Measurements from ENCODE around the gene TMPRSS13.

Gene TMPRSS13

GRCh38 chr11:117915672-117916235 lies 13.4 kb downstream of the TMPRSS13 start:
- Histone ChIP-seq H3K4me1 (ENCODE audit: insufficient read depth, low read length) (peaks cover 4% of the 10 kb centered on the region; the same call in 1 of the 2 replicates), H3K36me3 (ENCODE audit: insufficient read depth, low read length) (no peaks in the 10 kb centered on the region), H3K9me3 (ENCODE audit: control insufficient read depth, insufficient read depth, low read length) (no peaks in the 10 kb centered on the region), H3K9ac (ENCODE audit: low read depth, low read length) (no peak overlapping the region)

GRCh38 chr11:117914991-117915618 lies 14.1 kb downstream of the TMPRSS13 start:
- Histone ChIP-seq H3K9me3 (ENCODE audit: control insufficient read depth, insufficient read depth, low read length) (no peaks in the 10 kb centered on the region), H3K36me3 (ENCODE audit: insufficient read depth, low read length) (no peaks in the 10 kb centered on the region), H3K9ac (ENCODE audit: low read depth, low read length) (no peak overlapping the region), H3K4me1 (ENCODE audit: insufficient read depth, low read length) (peaks cover 4% of the 10 kb centered on the region; the same call in 1 of the 2 replicates)

DNA sequence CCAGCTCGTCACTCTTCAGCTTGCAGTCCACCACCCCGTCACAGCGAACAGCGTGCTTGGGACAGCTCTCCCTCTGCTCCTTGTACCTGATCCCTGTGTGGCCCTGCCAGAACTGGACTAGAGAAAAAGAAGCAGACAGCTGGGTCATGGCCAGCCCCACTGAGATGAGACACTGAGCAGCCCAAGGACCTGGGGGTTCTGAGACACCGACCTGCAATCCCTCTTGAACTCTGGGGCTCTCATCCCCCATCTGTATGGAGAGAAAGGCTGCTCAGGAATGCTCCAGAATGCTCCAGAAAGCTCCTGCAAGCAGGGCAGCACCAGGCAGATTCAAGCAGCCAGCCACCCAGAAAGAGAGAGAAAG lies 14.8 kb downstream of the TMPRSS13 start:
- Histone ChIP-seq H3K9ac (ENCODE audit: low read depth, low read length) (no peak overlapping the region), H3K4me1 (ENCODE audit: insufficient read depth, low read length) (peaks cover 4% of the 10 kb centered on the region; the same call in 1 of the 2 replicates)

DNA sequence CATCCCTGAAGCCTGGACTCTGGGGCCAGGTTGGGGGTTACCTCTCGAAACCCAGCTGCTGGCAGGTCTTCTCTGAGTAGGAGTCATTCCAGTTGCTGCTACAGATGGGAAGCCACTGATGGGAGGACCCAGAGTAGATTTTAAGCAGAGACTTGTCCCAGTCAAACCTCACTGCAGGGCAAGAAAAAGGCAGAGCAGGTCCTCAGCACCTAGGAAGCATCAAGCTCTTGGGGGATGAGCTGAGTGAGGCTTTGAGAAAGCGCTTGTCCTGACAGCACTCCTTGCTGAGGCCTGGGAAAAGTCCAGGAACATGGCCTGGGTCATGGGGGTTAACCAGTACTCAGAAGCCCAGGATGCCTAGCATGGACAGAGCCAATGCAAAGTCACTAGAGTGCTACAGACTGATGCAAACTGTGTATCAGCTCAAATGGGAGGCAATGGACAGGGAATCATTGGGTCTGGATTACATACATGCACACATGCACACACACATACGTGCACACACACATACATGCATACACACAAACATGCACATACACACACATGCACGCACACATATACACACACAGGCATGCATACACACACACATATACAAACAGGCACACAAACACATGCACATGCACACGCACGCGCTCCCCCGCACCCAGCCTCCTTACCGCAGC lies 15.3 kb downstream of the TMPRSS13 start:
- no peaks in the 10 kb centered on the region for H3K9me3 ChIP-seq (ENCODE audit: control insufficient read depth, insufficient read depth, low read length)
- no peaks in the 10 kb centered on the region for H3K36me3 ChIP-seq (ENCODE audit: insufficient read depth, low read length)
- H3K9ac ChIP-seq (ENCODE audit: low read depth, low read length): no peak overlapping the region
- peaks cover 4% of the 10 kb centered on the region; the same call in 1 of the 2 replicates for H3K4me1 ChIP-seq (ENCODE audit: insufficient read depth, low read length)

More for the DNA sequence above, 14.8 kb downstream of the TMPRSS13 start:
- no peaks in the 10 kb centered on the region for H3K9me3 ChIP-seq (ENCODE audit: control insufficient read depth, insufficient read depth, low read length)
- H3K36me3 ChIP-seq (ENCODE audit: insufficient read depth, low read length): no peaks in the 10 kb centered on the region

DNA sequence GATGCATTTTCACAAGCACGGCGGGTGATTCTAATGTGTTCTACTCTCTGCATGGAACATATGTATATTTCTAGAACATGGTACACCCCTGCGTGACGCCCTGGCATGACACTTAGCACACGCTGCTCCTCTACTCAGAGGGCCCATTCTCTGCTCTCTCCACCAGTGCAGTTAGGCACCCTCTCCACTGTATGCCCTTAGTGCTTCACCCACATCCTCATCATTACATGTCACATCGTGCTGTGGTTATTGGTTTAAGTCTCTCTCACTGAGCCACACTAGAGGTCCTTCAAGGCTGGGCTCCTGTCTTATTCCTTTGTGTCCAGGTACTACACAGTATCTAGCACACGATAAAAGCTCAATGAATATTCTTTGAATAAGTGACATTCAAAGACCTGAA lies 16.7 kb downstream of the TMPRSS13 start:
- Histone ChIP-seq H3K9me3 (ENCODE audit: control insufficient read depth, insufficient read depth, low read length) (no peaks in the 10 kb centered on the region), H3K9ac (ENCODE audit: low read depth, low read length) (no peak overlapping the region), H3K4me1 (ENCODE audit: insufficient read depth, low read length) (peaks cover 8% of the 10 kb centered on the region; the same call in 1 of the 2 replicates), H3K36me3 (ENCODE audit: insufficient read depth, low read length) (no peaks in the 10 kb centered on the region)

GRCh38 chr11:117911694-117912093 lies 17.5 kb downstream of the TMPRSS13 start:
- H3K9ac ChIP-seq (ENCODE audit: low read depth, low read length): no peak overlapping the region

DNA sequence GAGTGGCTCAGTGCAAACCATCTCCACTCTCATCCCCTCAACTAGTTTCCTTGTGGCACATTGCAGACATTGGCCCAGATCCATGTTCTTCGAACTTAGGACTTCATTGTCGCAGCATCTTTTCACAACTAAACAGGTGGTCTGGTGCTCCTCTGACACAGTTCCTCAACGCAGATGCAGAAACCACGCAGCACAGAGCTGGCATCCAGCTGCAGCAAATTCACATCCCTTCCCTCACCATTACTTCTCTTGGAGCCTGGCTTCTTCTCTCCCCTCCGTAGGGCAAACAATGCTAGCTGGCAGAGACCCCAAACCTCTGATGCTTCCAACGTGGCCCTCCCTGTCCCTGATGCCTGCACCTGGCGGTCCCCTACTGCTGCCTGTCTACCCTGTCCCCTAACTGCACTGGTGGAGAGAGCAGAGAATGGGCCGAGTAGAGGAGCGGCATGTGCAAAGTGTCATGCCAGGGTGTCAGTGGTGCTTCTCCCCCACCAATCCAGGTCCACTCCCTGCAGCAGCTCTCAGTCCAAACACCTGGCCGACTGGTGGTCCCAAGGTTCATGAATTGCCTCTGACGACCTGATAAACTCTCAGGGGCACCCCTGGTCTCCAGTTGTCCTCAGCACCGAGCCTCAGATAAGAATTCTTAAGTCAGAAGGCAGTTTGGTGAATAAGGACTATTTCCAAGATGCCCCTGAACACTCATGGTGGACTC lies 18.1 kb downstream of the TMPRSS13 start:
- Histone ChIP-seq H3K9me3 (ENCODE audit: control insufficient read depth, insufficient read depth, low read length) (no peaks in the 10 kb centered on the region), H3K4me1 (ENCODE audit: insufficient read depth, low read length) (peaks cover 9% of the 10 kb centered on the region; the same call in 1 of the 2 replicates), H3K36me3 (ENCODE audit: insufficient read depth, low read length) (no peaks in the 10 kb centered on the region), H3K9ac (ENCODE audit: low read depth, low read length) (no peak overlapping the region)

More at GRCh38 chr11:117911694-117912093, 17.5 kb downstream of the TMPRSS13 start:
- no peaks in the 10 kb centered on the region for H3K9me3 ChIP-seq (ENCODE audit: control insufficient read depth, insufficient read depth, low read length)
- H3K36me3 ChIP-seq (ENCODE audit: insufficient read depth, low read length): no peaks in the 10 kb centered on the region
- peaks cover 9% of the 10 kb centered on the region; the same call in 1 of the 2 replicates for H3K4me1 ChIP-seq (ENCODE audit: insufficient read depth, low read length)

- Histone ChIP-seq H3K9ac (ENCODE audit: low read depth, low read length) (no peak overlapping the region), H3K4me1 (ENCODE audit: insufficient read depth, low read length) (peaks cover 9% of the 10 kb centered on the region; the same call in 1 of the 2 replicates), H3K9me3 (ENCODE audit: control insufficient read depth, insufficient read depth, low read length) (no peaks in the 10 kb centered on the region), H3K36me3 (ENCODE audit: insufficient read depth, low read length) (no peaks in the 10 kb centered on the region)
These were observed 18.7 kb downstream of the TMPRSS13 start for GRCh38 chr11:117910525-117910924.

DNA sequence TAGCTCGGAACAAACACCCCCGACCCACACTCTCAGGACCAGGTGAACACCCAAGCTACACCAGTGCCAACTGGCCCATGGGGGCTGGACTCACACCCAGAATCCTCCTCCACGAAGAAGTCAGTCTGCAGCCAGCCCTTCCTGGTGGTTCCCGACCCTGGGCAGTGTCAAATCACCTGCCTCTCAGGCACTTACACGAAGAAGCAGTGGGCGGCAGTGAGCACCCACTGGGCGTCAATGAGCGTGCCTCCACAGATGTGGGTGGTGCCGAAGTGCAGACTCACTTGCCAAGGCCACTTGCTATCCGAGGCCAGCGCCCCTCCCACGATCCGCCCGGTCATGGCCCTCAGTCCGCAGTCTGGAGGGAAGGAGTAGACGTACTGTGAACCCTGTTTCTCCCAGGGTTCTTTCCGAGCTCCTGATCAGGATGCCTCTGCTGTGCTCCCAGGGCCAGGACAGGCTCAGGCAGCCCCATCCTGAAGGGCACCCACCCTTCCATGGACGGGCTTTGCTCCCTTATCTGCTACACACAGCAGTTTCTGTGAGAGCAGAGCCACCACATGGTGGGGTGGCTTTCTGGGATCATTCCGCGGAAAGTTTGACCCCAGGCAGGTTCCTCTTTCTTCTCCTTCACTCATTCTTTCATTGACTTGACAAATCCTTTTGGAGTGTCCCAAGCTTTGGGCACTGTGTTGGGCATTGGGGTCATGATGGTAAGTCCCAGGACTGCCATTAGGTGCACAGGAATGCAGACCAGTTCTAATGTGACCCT lies 19.4 kb downstream of the TMPRSS13 start:
- H3K9me3 ChIP-seq (ENCODE audit: control insufficient read depth, insufficient read depth, low read length): no peaks in the 10 kb centered on the region
- no peak overlapping the region for H3K9ac ChIP-seq (ENCODE audit: low read depth, low read length)
- H3K36me3 ChIP-seq (ENCODE audit: insufficient read depth, low read length): no peaks in the 10 kb centered on the region
- peaks cover 6% of the 10 kb centered on the region; the same call in 1 of the 2 replicates for H3K4me1 ChIP-seq (ENCODE audit: insufficient read depth, low read length)

GRCh38 chr11:117908959-117909610 lies 20.1 kb downstream of the TMPRSS13 start:
- H3K9me3 ChIP-seq (ENCODE audit: control insufficient read depth, insufficient read depth, low read length): no peaks in the 10 kb centered on the region
- H3K9ac ChIP-seq (ENCODE audit: low read depth, low read length): no peak overlapping the region
- peaks cover 5% of the 10 kb centered on the region; the same call in 1 of the 2 replicates for H3K4me1 ChIP-seq (ENCODE audit: insufficient read depth, low read length)
- no peaks in the 10 kb centered on the region for H3K36me3 ChIP-seq (ENCODE audit: insufficient read depth, low read length)

DNA sequence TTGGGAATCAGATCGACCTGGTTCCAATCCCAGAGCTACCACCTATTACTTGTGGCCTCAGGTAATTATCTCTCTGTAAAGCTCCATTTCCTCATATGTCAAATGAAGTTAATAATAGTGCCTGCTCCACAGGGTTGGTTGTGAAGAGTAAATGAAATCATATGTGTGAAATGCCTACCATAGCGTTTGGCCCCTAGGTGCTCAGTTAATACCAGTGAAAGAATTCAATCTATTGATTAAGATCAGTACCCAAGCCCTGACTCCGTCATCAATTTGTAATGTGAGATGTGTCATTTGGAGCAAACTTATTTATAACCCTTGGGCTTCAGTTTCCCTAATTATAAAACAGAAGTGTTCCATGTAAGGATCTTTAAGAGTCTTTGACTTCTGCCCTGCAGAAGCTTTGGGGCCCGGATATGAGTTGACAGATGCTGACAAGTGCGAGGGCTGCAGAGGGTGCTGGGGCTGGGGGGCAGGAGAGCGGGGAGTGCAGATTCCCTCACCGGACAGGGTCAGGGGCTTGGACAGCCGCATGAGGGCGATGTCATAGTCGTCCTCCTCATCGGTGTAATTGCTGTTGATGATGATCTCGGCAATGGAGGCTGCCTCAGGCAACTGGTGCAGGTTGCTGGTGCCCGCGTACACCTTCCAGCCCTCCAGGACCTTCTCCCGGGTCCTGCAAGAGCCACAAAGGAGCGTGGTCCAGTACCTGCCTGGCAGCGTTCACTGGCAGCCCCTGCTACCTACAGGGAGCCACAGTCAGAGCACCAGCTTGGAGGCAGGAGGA lies 20.9 kb downstream of the TMPRSS13 start:
- Histone ChIP-seq H3K4me1 (ENCODE audit: insufficient read depth, low read length) (peaks cover 5% of the 10 kb centered on the region; the same call in 1 of the 2 replicates), H3K9me3 (ENCODE audit: control insufficient read depth, insufficient read depth, low read length) (no peaks in the 10 kb centered on the region), H3K9ac (ENCODE audit: low read depth, low read length) (peak overlapping the region; percentile 34; the same call in 1 of the 2 replicates), H3K36me3 (ENCODE audit: insufficient read depth, low read length) (no peaks in the 10 kb centered on the region)

GRCh38 chr11:117907276-117908108 lies 21.7 kb downstream of the TMPRSS13 start:
- Histone ChIP-seq H3K9ac (ENCODE audit: low read depth, low read length) (peak overlapping the region; percentile 34; the same call in 1 of the 2 replicates), H3K36me3 (ENCODE audit: insufficient read depth, low read length) (no peaks in the 10 kb centered on the region)

More at GRCh38 chr11:117907276-117908108, 21.7 kb downstream of the TMPRSS13 start:
- H3K4me1 ChIP-seq (ENCODE audit: insufficient read depth, low read length): peaks cover 5% of the 10 kb centered on the region; the same call in 1 of the 2 replicates
- no peaks in the 10 kb centered on the region for H3K9me3 ChIP-seq (ENCODE audit: control insufficient read depth, insufficient read depth, low read length)
